Measurements from ENCODE around the gene ABCF1.
"Not testable (repeated sequence)": the region's sequence is repeated elsewhere in the genome, so short reads cannot be mapped to it uniquely, and the experiment has no call there.

ABCF1 gene

GRCh38 chr6:30571075-30571761 lies at the start of gene ABCF1:
Gene ABCF1, plus strand, starts transcription at chr6:30571442. Its CDS starts 46 bp downstream, at chr6:30571488.
- DNase-seq (ENCODE audit: insufficient read length, low spot score) (peak; percentile 93), FAIRE-seq (no peak)
- TF ChIP-seq POLR2A (IDR thresholded peaks at IDR 0.05; ENCODE audit: low read depth, low read length): peak; percentile 85

DNA sequence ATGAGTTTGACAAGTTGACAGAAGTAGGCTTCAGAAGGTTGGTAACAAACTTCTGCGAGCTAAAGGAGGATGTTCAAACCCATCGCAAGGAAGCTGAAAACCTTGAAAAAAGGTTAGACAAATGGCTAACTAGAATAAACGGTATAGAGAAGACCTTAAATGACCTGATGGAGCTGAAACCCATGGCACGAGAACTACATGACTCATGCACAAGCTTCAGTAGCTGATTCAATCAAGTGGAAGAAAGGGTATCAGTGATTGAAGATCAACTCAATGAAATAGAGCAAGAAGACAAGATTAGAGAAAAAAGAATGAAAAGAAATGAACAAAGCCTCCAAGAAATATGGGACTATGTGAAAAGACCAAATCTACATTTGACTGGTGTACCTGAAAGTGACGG lies 49.3 kb upstream of the ABCF1 start:
- not testable (repeated sequence) for FAIRE-seq; DNase-seq (ENCODE audit: insufficient read length, low spot score)

DNA sequence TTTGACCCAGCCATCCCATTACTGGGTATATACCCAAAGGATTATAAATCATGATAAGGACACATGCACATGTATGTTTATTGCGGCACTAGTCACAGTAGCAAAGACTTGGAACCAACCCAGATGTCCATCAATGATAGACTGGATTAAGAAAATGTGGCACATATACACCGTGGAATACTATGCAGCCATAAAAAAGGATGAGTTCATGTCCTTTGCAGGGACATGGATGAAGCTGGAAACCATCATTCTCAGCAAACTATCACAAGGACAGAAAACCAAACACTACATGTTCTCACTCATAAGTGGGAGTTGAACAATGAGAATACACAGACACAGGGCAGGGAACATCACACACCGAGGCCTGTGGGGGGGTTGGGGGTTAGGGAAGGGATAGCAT lies 44.8 kb upstream of the ABCF1 start:
- not testable (repeated sequence) for DNase-seq (ENCODE audit: insufficient read length, low spot score); FAIRE-seq

DNA sequence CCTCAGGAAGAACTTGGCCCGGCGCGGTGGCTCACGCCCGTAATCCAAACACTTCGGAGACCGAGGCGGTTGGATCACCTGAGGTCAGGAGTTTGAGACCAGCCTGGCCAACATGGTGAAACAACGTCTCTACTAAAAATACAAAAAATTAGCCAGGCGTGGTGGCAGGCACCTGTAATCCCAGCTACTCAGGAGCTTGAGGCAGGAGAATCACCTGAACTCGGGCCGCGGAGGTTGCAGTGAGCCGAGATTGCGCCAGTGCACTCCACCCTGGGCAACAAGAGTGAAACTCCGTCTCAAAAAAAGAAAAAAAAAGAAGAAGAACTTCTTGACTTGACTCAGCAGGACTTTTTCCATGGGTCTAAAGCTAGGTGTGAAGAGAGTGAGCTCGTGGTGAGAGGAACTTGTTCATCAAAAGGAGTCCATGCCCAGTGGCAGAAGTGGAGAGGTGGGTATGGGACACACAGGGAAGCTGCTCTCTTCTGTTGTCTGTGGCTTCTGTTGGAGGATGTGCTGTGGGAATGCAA lies 41.8 kb upstream of the ABCF1 start:
- not testable (repeated sequence) for FAIRE-seq; DNase-seq (ENCODE audit: insufficient read length, low spot score)

DNA sequence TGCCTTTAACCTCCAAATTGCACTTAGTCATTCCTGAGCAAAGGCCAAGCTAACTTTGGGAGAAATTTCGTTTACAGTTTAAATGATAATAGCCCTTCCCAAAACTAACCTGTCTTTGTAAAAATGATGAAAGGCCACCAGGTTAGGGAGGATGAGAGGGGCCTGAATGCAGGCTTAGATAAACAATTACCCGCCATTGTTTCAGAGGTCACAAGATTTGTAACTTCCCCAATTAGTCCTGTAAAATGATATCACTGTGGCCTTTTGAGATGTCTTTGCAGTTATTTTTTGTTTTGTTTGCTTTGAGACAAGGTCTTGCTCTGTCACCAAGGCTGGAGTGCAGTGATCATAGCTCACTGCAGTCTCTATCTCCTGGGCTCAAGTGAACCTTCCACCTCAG lies 41.2 kb upstream of the ABCF1 start:
- FAIRE-seq (no peak), DNase-seq (ENCODE audit: insufficient read length, low spot score) (no peak)
- no peak for TF ChIP-seq POLR2A (IDR thresholded peaks at IDR 0.05; ENCODE audit: low read depth, low read length)

DNA sequence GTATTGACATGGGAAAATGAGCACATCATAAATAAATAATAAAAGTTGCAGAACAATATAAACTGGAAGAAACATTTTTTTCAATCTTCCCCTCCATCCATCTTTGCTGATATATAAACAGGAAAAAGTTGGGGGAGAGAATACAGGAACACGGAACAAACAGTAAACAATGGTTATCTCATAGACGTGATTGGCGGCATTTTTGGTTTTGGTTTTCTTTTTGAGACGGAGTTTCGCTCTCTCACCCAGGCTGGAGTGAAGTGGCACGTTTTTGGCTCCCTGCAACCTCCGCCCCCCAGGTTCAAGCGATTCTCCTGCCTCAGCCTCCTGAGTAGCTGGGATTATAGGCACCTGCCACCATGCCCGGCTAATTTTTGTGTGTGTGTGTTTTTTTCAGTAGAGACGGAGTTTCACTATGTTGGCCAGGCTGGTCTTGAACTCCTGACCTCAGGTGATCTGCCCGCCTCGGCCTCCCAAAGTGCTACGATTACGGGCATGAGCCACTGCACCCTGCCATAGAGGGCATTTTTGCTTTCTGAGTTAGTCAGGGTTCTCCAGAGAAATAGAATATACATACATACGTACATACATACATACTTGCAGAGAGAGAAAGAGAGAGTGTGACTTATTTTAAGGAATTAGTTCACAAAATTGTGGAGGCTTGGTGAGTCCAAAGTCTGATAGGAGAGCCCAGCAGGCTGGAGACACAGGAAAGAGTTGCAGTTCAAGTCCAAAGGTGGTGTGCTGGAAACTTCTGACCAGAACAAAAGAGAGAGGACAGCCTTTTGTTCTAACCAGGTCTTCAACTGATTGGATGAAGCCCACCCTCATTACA lies 37.6 kb upstream of the ABCF1 start:
- no peak for FAIRE-seq
- no peak for TF ChIP-seq POLR2A (IDR thresholded peaks at IDR 0.05; ENCODE audit: low read depth, low read length)

DNA sequence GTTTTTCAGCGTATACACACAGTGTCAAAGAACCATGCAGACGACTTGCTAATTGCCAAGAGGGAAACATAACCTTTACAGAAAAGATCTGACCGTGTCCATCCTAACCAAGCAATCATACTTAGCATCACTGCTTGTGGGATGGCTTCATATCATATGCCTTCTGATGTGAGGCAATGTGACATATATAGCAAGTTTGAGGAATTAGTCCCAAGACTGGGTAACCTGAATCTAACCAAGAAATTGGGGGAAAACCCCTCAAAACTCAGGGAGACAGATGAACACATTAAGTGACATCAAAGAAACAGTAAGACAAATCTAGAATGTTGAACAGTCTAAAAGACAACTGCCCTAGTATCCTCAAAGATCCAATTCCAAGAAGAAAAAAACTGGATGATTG lies 33.3 kb upstream of the ABCF1 start:
- TF ChIP-seq POLR2A (IDR thresholded peaks at IDR 0.05; ENCODE audit: low read depth, low read length): no peak
- DNase-seq (ENCODE audit: insufficient read length, low spot score) (no peak), FAIRE-seq (no peak)

More for the DNA sequence above, 37.6 kb upstream of the ABCF1 start:
- DNase-seq (ENCODE audit: insufficient read length, low spot score): no peak

DNA sequence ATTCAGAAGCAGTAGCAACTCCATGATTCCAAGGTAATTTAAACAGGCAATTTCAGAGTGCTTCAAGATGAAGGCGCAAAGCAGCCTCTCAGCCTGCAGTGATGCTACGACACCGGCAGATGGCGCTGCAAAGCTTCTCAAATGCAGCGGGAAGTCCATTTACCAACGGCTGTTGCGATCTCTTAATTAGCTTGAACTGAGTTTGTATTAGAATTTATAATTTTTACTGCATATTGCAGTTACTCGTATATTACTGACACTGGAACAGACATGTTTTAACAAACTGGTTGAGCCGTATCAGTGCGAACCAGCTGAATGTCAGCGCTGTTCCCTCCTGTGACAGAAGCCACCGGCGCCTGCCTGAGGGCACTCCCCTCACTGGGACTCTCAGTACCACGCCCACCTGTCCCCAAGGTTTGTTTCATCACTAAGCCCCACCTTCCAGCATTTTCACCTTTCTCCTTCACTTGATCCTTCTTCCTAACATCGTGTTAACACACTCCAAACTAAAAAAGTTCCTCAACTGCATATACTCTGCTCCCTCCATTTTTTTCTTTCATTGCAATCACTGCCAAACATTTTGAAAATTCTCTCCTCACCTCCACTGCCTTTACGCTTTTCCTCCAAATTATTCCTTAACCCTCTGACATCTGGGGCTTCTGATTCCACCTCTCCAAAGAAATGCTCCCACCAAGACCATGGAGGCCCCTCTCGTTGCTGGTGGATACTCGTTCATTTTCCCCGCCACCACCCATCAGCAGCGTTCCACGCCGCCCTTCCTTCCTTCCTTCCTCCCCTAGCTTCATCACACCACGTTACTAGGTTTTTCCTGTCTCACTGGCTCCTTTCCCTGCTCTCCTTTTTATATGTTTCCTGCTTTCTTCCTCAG lies 29.5 kb upstream of the ABCF1 start:
- TF ChIP-seq POLR2A (IDR thresholded peaks at IDR 0.05; ENCODE audit: low read depth, low read length): no peak
- peak; percentile 89 for FAIRE-seq
- no peak for DNase-seq (ENCODE audit: insufficient read length, low spot score)

DNA sequence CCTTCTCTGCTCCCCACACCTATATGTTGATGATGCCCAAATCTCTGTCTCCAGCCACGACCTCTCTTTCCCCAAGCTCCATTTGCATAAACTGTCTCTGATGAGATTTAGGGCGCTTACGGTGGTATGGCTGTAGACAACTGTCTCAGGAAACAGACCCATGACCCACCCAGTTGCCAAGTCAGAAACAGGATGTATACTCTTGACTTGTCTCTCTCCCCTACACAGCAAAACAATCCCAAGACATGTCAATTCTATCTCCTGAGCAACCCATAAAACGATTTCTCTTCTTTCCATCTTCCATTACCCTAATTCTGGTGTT lies 28.9 kb upstream of the ABCF1 start:
- no peak for DNase-seq (ENCODE audit: insufficient read length, low spot score)
- no peak for FAIRE-seq
- TF ChIP-seq POLR2A (IDR thresholded peaks at IDR 0.05; ENCODE audit: low read depth, low read length): no peak

GRCh38 chr6:30542915-30543314 lies 28.3 kb upstream of the ABCF1 start:
- TF ChIP-seq POLR2A (IDR thresholded peaks at IDR 0.05; ENCODE audit: low read depth, low read length): no peak
- no peak for FAIRE-seq
- no peak for DNase-seq (ENCODE audit: insufficient read length, low spot score)

GRCh38 chr6:30543821-30544220 lies 27.4 kb upstream of the ABCF1 start:
- FAIRE-seq (no peak), DNase-seq (ENCODE audit: insufficient read length, low spot score) (no peak)
- TF ChIP-seq POLR2A (IDR thresholded peaks at IDR 0.05; ENCODE audit: low read depth, low read length): no peak

- no peak for TF ChIP-seq POLR2A (IDR thresholded peaks at IDR 0.05; ENCODE audit: low read depth, low read length)
- FAIRE-seq: peak; percentile 87
- DNase-seq (ENCODE audit: insufficient read length, low spot score): no peak
Measured at GRCh38 chr6:30544666-30545272, 26.5 kb upstream of the ABCF1 start.

GRCh38 chr6:30547454-30547853 lies 23.8 kb upstream of the ABCF1 start:
- no peak for TF ChIP-seq POLR2A (IDR thresholded peaks at IDR 0.05; ENCODE audit: low read depth, low read length)

GRCh38 chr6:30548375-30548774 lies 22.9 kb upstream of the ABCF1 start:
- FAIRE-seq: no peak

More at GRCh38 chr6:30547454-30547853, 23.8 kb upstream of the ABCF1 start:
- FAIRE-seq: no peak
- DNase-seq (ENCODE audit: insufficient read length, low spot score): no peak

More at GRCh38 chr6:30548375-30548774, 22.9 kb upstream of the ABCF1 start:
- TF ChIP-seq POLR2A (IDR thresholded peaks at IDR 0.05; ENCODE audit: low read depth, low read length): no peak
- no peak for DNase-seq (ENCODE audit: insufficient read length, low spot score)

Data from H54 (cell line).